Activated T-cell treated with anti-CD3 and anti-CD28 coated beads, Interleukin-2, amount 50 U/mL, for 72 hours (primary cell): ENCODE data around the gene PABPN1L. TPM values are rescaled to one million over a fixed set of nuclear protein-coding genes. Genes with fewer than 3 reads are reported as not detected.

ENCODE experiments used
- ATAC-seq, 2 donors: fragments of 150-1000 bp; cut with Tn5 transposase; replicated peaks in 1 of 2; 2 replicates each; pipeline ENCODE4 v1.10.0; 2021; ENCODE audit warnings: moderate library complexity in 2 of 2, mild to moderate bottlenecking in 1 of 2
- DNase-seq, 2 donors: peaks; one replicate each; pipeline ENCODE4 v3.0.0; 2021 to 2022; ENCODE audit warnings: mixed read lengths in 1 of 2
- H3K27ac Mint-ChIP-seq: one replicate; pipeline ENCODE4 v1.8.0; 2022; ENCODE audit warnings: mild to moderate bottlenecking, moderate library complexity, mixed read lengths
- H3K27me3 Mint-ChIP-seq: one replicate; pipeline ENCODE4 v1.8.0; 2022; ENCODE audit warnings: low read depth, mixed read lengths
- H3K36me3 Mint-ChIP-seq, 2 donors: one replicate each; pipeline ENCODE4 v1.8.0; 2022; ENCODE audit warnings: mixed read lengths in 2 of 2, mild to moderate bottlenecking in 1 of 2; ENCODE audit not compliant: insufficient read depth in 2 of 2
- H3K4me1 Mint-ChIP-seq: one replicate; pipeline ENCODE4 v1.8.0; 2022; ENCODE audit warnings: low read depth, mixed read lengths
- H3K4me3 Mint-ChIP-seq, 2 donors: one replicate each; pipeline ENCODE4 v1.8.0; 2022; ENCODE audit warnings: mild to moderate bottlenecking in 2 of 2, mixed read lengths in 2 of 2, moderate library complexity in 2 of 2
- H3K9me3 Mint-ChIP-seq, 2 donors: one replicate each; pipeline ENCODE4 v1.8.0; 2022; ENCODE audit warnings: mixed read lengths in 2 of 2
- total RNA-seq, 2 donors: library from RNA; stranded (reverse); gene quantifications; one replicate each; pipeline ENCODE4 v1.2.3, GENCODE V29; 2022

PABPN1L gene
- total RNA-seq, 2 donors from 2014 or later, result not detected

DNA sequence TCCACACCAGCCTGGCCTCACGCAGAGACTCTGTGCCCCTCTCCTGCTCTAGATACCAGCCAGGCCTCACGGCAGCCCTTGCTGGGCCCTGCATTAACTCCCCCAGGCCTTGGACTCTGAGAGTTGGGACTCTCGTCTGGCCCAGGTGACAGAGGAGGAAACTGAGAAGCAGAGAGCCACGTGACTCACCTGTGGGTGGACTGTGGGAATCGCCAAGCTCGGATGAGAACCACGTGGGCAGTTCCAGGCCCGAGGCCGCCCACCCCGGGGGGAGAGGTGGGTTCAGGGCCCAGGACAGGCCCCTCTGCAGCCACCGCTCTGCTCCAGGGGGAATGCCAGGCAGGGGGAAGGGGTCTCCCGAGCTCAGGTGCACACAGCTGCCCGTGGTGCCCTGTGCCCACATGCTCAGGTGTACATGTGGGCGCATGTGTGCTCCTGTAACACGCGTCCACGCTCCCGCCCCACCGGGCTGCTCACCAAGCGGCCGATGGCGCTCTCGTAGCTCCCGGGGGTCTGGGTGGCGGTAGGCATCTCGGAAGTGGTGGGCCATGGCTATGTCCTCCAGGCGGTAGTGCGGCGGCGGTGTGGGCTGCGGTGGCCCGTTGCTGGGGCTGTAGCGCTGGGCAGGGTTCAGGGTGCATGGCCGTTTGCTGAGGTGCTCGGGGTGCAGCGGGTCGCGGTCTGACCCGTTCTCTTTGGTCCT is 18.3 kb upstream of the PABPN1L start:
- Mint-ChIP-seq H3K36me3 (no peaks in the 10 kb centered on the region), H3K4me1 (no peaks in the 10 kb centered on the region), H3K27me3 (no peaks in the 10 kb centered on the region), H3K9me3 (no peaks in the 10 kb centered on the region), H3K4me3 (no peak overlapping the region), H3K27ac (no peak overlapping the region)
- ATAC-seq (no peak), DNase-seq (no peak)

DNA sequence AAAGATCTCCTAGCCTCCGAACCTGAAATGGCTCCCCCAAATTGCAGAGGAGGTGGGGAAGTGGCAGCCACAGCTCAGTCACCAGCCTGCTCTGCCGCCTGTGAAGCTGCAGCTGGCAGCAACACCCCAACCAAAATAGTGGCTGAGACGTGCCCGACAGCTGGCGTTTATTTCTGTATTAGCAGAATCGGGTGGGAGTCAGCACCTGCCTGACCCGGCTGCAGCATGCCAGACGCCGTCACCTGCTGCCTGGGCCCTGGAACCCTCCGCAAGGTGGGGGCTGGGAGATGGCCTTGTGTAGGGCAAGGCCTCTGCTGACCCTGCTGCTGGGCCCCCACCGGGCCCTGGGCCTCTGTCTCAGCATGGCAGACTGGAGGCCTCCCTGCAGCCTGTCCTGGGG is 17.5 kb upstream of the PABPN1L start:
- H3K36me3 Mint-ChIP-seq, result no peaks in the 10 kb centered on the region
- no peak overlapping the region for H3K4me3 Mint-ChIP-seq
- H3K27me3 Mint-ChIP-seq, result no peaks in the 10 kb centered on the region
- DNase-seq, result no peak
- no peak for ATAC-seq
- no peaks in the 10 kb centered on the region for H3K9me3 Mint-ChIP-seq
- no peak overlapping the region for H3K27ac Mint-ChIP-seq
- H3K4me1 Mint-ChIP-seq, result no peaks in the 10 kb centered on the region

- no peak for DNase-seq
- Mint-ChIP-seq H3K9me3 (no peaks in the 10 kb centered on the region), H3K4me1 (no peaks in the 10 kb centered on the region), H3K36me3 (no peaks in the 10 kb centered on the region), H3K4me3 (no peak overlapping the region), H3K27ac (no peak overlapping the region), H3K27me3 (no peaks in the 10 kb centered on the region)
- ATAC-seq, result no peak
Measured at GRCh38 chr16:88883117-88883895, 16.8 kb upstream of the PABPN1L start.

DNA sequence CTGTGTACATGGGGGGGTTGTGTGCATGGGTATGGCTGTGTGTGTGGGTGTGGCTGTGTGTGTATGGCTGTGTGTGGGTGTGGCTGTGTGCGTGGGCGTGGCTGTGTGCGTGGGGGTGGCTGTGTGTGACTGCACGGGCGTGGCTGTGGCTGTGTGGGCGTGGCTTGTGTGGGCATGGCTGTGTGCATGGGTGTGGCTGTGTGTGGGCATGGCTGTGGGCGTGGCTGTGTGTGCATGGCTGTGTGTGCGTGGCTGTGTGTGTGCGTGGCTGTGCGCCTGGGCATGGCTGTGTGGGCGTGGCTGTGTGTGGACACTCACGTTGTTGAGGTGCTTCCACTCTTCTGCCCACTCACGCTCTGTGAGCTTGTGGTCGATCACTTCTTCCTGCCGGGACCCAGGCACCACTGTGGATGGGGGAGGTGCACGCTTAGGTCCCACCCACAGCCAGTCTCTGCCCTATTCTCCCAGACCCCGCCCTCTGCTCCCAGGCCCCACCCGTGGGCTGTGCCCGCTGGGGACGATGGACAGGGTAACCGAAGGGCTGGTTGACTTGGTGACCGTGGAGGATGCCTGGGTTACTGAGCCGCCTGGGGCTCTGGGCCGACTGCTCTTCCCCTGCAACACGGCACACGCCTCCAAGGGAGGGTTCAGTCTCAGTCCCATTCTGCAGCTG is 16.0 kb upstream of the PABPN1L start:
- no peaks in the 10 kb centered on the region for H3K36me3 Mint-ChIP-seq
- no peaks in the 10 kb centered on the region for H3K4me1 Mint-ChIP-seq
- DNase-seq (no peak), ATAC-seq (no peak)
- H3K9me3 Mint-ChIP-seq, result no peaks in the 10 kb centered on the region
- no peak overlapping the region for H3K27ac Mint-ChIP-seq
- H3K27me3 Mint-ChIP-seq, result no peaks in the 10 kb centered on the region
- no peak overlapping the region for H3K4me3 Mint-ChIP-seq

GRCh38 chr16:88881675-88882357 is 15.4 kb upstream of the PABPN1L start:
- Mint-ChIP-seq H3K4me1 (no peaks in the 10 kb centered on the region), H3K9me3 (no peaks in the 10 kb centered on the region), H3K27me3 (no peaks in the 10 kb centered on the region), H3K4me3 (no peak overlapping the region), H3K36me3 (no peaks in the 10 kb centered on the region), H3K27ac (no peak overlapping the region)
- ATAC-seq (no peak), DNase-seq (no peak)

DNA sequence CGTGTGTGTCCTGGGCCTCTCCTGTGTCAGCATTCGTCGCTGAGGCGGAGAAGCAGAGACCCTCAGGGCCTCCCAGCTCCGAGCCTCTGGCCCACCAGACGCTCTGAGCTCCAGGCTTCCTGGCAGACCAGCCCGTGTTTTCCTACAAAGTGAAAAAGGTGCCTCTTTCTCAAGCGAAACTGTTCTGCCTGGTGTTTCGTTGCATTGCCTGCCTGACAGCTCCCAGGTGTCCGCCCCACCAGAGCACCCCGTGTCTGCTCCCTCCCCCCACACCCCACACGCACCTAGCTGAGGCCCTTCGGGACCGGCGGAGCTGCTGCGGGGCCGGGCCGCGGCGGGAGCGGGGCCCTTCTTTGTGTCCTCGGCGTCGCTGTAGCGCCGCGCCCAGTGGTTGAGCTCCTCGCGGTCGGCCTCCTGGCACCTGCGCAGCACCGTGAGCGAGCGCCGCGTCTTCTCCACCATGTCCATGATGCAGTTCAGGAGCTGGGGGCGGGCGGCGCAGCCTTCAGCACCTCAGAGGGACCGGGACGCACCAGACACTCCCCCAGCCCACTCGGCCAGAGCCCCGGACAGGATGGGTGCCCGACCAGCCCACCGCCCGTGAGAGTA is 14.7 kb upstream of the PABPN1L start:
- no peaks in the 10 kb centered on the region for H3K9me3 Mint-ChIP-seq
- H3K4me3 Mint-ChIP-seq, result no peak overlapping the region
- ATAC-seq, result no peak
- no peaks in the 10 kb centered on the region for H3K4me1 Mint-ChIP-seq
- no peak overlapping the region for H3K27ac Mint-ChIP-seq
- H3K27me3 Mint-ChIP-seq, result no peaks in the 10 kb centered on the region
- DNase-seq, result no peak
- H3K36me3 Mint-ChIP-seq, result no peaks in the 10 kb centered on the region

DNA sequence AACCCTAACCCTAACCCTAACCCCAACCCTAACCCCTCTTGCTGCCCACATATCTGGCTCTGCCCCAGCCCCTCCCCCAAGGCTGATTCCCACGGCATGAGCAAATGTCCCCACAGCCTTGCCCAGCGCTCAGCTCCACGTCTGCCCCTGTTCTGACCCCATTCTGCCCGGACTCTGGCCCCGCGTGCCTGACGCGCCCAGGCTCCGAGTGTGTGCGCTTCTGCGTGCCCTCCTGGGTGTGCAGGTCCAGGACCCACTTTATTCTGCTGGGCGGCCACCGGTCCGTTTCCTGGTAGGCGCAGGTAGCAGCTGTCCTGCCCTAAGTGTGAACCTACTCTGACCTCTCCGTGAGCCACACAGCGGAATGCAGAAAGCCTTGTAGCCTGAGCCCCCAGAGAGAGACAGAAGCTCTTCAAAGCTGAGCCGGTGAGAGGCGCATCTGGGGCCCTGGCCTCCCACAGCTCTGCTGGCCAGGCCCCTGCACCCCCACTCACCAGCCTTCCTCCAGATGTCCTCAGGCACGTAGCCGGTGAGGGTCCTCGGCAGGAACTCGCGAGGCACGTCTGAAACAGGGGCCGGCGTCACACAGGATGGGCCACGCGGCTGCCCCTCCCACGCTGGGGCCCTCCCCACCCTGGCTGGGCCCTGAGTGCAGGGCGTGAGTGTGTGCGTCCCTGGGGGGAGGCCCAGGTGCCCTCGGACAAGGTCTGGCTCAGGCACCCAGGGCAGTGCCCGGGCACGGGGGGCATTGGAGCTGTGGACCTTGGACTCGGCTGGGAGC is 14.0 kb upstream of the PABPN1L start:
- Mint-ChIP-seq H3K4me3 (no peak overlapping the region), H3K9me3 (no peaks in the 10 kb centered on the region), H3K27me3 (no peaks in the 10 kb centered on the region), H3K27ac (no peak overlapping the region), H3K36me3 (no peaks in the 10 kb centered on the region), H3K4me1 (no peaks in the 10 kb centered on the region)
- DNase-seq (no peak), ATAC-seq (no peak)

GRCh38 chr16:88879788-88880055 is 13.3 kb upstream of the PABPN1L start:
- no peaks in the 10 kb centered on the region for H3K9me3 Mint-ChIP-seq
- no peak for ATAC-seq
- H3K4me1 Mint-ChIP-seq, result no peaks in the 10 kb centered on the region
- H3K27ac Mint-ChIP-seq, result no peak overlapping the region
- no peak for DNase-seq
- no peaks in the 10 kb centered on the region for H3K36me3 Mint-ChIP-seq
- no peak overlapping the region for H3K4me3 Mint-ChIP-seq
- no peaks in the 10 kb centered on the region for H3K27me3 Mint-ChIP-seq

DNA sequence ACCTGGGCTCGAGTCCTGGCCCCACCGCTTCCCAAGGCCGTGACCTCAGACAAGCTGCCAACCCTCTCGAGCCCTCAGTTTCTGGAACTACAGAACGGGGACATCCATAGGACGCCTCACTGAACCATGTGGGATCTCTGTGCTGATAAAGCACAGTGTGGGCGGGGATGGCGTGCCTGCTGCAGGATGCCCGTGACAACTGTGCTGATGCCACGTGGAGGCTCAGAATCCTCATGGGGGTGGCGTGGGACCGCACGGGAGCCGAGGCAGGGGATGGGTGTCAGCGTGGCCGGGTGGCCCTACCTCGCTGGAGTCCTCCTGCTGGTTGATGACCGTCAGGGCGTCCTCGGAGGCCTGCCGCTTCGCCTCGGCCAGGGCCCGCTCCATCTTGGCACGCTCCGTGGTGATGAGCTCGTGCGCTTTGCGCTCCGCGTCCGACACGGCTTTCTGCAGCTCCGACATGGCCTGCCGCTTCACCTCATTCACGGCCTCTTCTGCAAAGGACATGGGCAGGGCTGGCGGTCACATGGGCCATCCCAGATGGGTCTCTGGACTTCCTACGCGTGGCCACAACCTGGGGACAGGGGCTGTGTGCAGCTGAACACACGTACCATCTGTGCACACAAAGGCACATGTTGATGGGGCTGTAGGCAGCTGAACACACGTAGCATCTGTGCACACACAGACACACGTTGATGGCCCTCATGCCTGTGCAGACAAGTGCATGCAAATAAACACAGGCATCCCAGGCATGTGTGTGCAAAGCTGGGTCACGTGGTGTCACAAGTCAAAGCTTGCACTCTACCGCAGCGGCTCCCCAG is 12.7 kb upstream of the PABPN1L start:
- no peak for ATAC-seq
- no peak for DNase-seq
- Mint-ChIP-seq H3K27me3 (no peaks in the 10 kb centered on the region), H3K36me3 (no peaks in the 10 kb centered on the region), H3K4me3 (no peak overlapping the region), H3K9me3 (no peaks in the 10 kb centered on the region), H3K27ac (no peak overlapping the region), H3K4me1 (no peaks in the 10 kb centered on the region)

DNA sequence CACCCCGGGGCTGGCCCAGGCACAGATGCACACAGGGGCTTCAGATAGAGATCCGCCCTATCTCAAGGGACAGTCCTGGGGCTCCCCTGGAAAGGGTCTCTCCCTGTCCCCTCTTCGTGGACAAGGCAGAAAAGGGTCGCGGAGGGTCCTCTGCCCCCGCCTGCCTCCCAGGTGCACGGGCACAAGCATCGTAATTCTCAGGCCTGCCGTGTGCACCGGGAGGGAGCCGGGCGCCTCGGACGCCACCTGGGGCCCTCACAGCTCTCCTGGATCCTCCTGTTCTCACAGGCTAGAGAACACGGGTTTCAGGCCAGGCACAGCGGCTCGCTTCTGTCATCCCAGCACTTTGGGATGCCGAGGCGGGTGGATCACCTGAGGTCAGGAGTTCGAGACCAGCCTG is 11.9 kb upstream of the PABPN1L start:
- ATAC-seq, result no peak

DNA sequence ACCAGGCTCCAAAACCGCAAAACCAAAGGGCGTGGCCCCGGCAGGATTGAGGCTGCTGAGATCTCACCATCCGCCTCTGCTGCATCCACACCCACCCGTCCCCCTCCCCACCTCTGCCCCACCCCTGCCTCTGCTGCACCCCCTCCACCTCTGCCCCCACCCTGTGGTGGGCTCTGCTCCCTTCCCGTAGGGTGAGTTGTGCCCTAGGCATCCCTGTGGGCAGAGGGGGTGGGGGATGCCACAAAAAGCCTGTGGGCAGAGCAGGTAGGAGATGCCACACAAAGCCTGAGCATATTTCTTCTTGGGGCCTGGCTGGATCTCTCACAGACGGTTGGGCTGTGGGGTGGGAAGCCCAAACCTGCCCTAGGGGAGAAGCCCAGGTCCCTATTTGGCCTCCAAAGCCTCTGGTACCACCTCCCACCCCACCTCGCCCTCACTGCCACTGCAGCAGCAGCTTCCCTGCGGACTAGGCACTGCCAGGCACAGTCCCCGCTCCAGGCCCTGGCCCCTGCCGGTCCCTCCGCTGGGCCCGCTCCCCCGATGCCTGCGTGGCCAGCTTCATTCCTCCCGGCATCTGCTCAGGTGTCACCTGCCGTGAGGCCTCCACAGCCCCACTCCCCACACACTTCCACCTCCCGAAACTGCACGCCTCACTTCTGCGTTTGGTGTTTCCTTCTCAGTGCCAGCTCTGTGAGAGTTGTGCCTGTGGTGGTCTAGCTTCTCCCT is 11.3 kb upstream of the PABPN1L start:
- DNase-seq, result no peak
- H3K4me1 Mint-ChIP-seq, result no peaks in the 10 kb centered on the region
- no peak overlapping the region for H3K4me3 Mint-ChIP-seq
- no peaks in the 10 kb centered on the region for H3K36me3 Mint-ChIP-seq
- no peaks in the 10 kb centered on the region for H3K27me3 Mint-ChIP-seq
- no peak overlapping the region for H3K27ac Mint-ChIP-seq
- no peak for ATAC-seq
- no peaks in the 10 kb centered on the region for H3K9me3 Mint-ChIP-seq

More for the DNA sequence above, 11.9 kb upstream of the PABPN1L start:
- Mint-ChIP-seq H3K4me1 (no peaks in the 10 kb centered on the region), H3K27ac (no peak overlapping the region), H3K36me3 (no peaks in the 10 kb centered on the region), H3K27me3 (no peaks in the 10 kb centered on the region), H3K4me3 (no peak overlapping the region), H3K9me3 (no peaks in the 10 kb centered on the region)
- DNase-seq, result no peak
